Liver (tissue), 9 donors: ENCODE data around the gene ANK3. TPM values are rescaled to one million over a fixed set of nuclear protein-coding genes. Genes with fewer than 3 reads are reported as not detected.

ENCODE experiments used
- DNase-seq: peaks from one replicate; pipeline ENCODE4 v3.0.0-alpha.2; 2017; ENCODE audit warnings: low spot score
- H3K27ac ChIP-seq, 2 donors: one replicate each; pipeline ENCODE4 v1.7.0; 2013; ENCODE audit warnings: inconsistent platforms in 2 of 2, low read length in 2 of 2, control low read depth in 1 of 2, low read depth in 1 of 2, mild to moderate bottlenecking in 1 of 2
- H3K27me3 ChIP-seq, 4 donors: one replicate each; pipeline versions ENCODE4 v1.6.1 to v1.7.0; 2013; ENCODE audit warnings: low read length in 3 of 4, inconsistent platforms in 1 of 4, mild to moderate bottlenecking in 1 of 4, moderate library complexity in 1 of 4; ENCODE audit not compliant: control insufficient read depth in 4 of 4, insufficient read depth in 4 of 4
- H3K36me3 ChIP-seq, 4 donors: one replicate each; pipeline versions ENCODE4 v1.6.1 to v1.7.0; 2013; ENCODE audit warnings: low read length in 3 of 4, mild to moderate bottlenecking in 3 of 4, low read depth in 1 of 4, moderate library complexity in 1 of 4; ENCODE audit not compliant: control insufficient read depth in 4 of 4, insufficient read depth in 3 of 4
- H3K4me1 ChIP-seq, 4 donors: one replicate each; pipeline versions ENCODE4 v1.6.1 to v1.7.0; 2013; ENCODE audit warnings: low read length in 3 of 4, mild to moderate bottlenecking in 3 of 4, moderate library complexity in 1 of 4; ENCODE audit not compliant: control insufficient read depth in 4 of 4, insufficient read depth in 4 of 4
- H3K4me3 ChIP-seq, 3 donors: one replicate each; pipeline versions ENCODE4 v1.6.1 to v1.7.0; 2013; ENCODE audit warnings: low read length in 3 of 3, control low read depth in 1 of 3, low read depth in 1 of 3, mild to moderate bottlenecking in 1 of 3
- H3K9ac ChIP-seq, 2 donors: one replicate each; pipeline ENCODE4 v1.7.0; 2013; ENCODE audit warnings: low read length in 2 of 2, mild to moderate bottlenecking in 2 of 2, moderate library complexity in 2 of 2, control low read depth in 1 of 2, low read depth in 1 of 2
- H3K9me3 ChIP-seq, 4 donors: one replicate each; pipeline versions ENCODE4 v1.6.1 to v1.7.0; 2013; ENCODE audit warnings: low read length in 3 of 4; ENCODE audit not compliant: control insufficient read depth in 4 of 4
- EGR1 ChIP-seq, 2 donors: IDR thresholded peaks; 2 replicates each; pipeline ENCODE4 v1.6.1; 2016 to 2018; ENCODE audit warnings: antibody characterized with exemption in 2 of 2, low read depth in 2 of 2
- FOXA1 ChIP-seq: IDR thresholded peaks from 2 replicates; pipeline ENCODE4 v1.6.1; 2016; ENCODE audit warnings: antibody characterized with exemption
- FOXA2 ChIP-seq: IDR thresholded peaks from 2 replicates; pipeline ENCODE4 v1.6.1; 2016; ENCODE audit warnings: antibody characterized with exemption
- GABPA ChIP-seq, 2 donors: IDR thresholded peaks in 1 of 2; conservative IDR thresholded peaks in 1 of 2; 2 replicates each; pipeline ENCODE4 v1.6.1; 2016; ENCODE audit warnings: antibody characterized with exemption in 2 of 2, mild to moderate bottlenecking in 1 of 2, moderate library complexity in 1 of 2
- HNF4A ChIP-seq, 2 donors: conservative IDR thresholded peaks; 2 replicates each; pipeline ENCODE4 v1.6.1; 2016; ENCODE audit warnings: antibody characterized with exemption in 2 of 2, mild to moderate bottlenecking in 2 of 2
- HNF4G ChIP-seq: IDR thresholded peaks from 2 replicates; pipeline ENCODE4 v1.6.1; 2016; ENCODE audit warnings: antibody characterized with exemption
- JUND ChIP-seq, 2 donors: IDR thresholded peaks; 2 replicates each; pipeline ENCODE4 v1.6.1; 2016; ENCODE audit warnings: antibody characterized with exemption in 2 of 2
- NR2F2 ChIP-seq: IDR thresholded peaks from 2 replicates; pipeline ENCODE4 v1.6.1; 2016; ENCODE audit warnings: antibody characterized with exemption
- RAD21 ChIP-seq, 2 donors: IDR thresholded peaks; 2 replicates each; pipeline ENCODE4 v1.6.1; 2016; ENCODE audit warnings: antibody characterized with exemption in 2 of 2, mild to moderate bottlenecking in 2 of 2
- RXRA ChIP-seq, 2 donors: IDR thresholded peaks; 2 replicates each; pipeline ENCODE4 v1.6.1; 2017 to 2018; ENCODE audit warnings: antibody characterized with exemption in 2 of 2, mild to moderate bottlenecking in 1 of 2
- SP1 ChIP-seq: IDR thresholded peaks from 2 replicates; pipeline ENCODE4 v1.6.1; 2018; ENCODE audit warnings: antibody characterized with exemption, mild to moderate bottlenecking
- TAF1 ChIP-seq: conservative IDR thresholded peaks from 2 replicates; pipeline ENCODE4 v1.6.1; 2016; ENCODE audit warnings: antibody characterized with exemption, mild to moderate bottlenecking
- YY1 ChIP-seq: IDR thresholded peaks from 2 replicates; pipeline ENCODE4 v1.6.1; 2016; ENCODE audit warnings: antibody characterized with exemption, mild to moderate bottlenecking
- WGBS: extraction: QIAGEN DNeasy Blood & Tissue Kit; methylation state at CpG from one replicate; pipeline ENCODE4 v1.1.7; 2013; 5-methylcytosine and 5-hydroxymethylcytosine counted together
- polyA plus RNA-seq, 2 donors: library from polyadenylated mRNA; stranded (reverse) in 1 of 2; unstranded in 1 of 2; fragments of 200-250 nt in 1 of 2; fragments of >200 nt in 1 of 2; fragmentation: Nextera tagmentation in 1 of 2; extraction: Ambion mirVana in 1 of 2; gene quantifications; one replicate each; pipeline versions ENCODE4 v1.2.1 to v1.2.3, GENCODE V29; 2013 to 2015
- total RNA-seq, 2 donors: library from RNA; depleted of rRNA; stranded (reverse); fragments of >200 nt; gene quantifications; one replicate each; pipeline ENCODE4 v1.2.3, GENCODE V29; 2014
- TF ChIP-seq, protein P1 (sequence below): IDR thresholded peaks from 2 replicates; pipeline ENCODE4 v1.6.1; 2016; ENCODE audit warnings: antibody characterized with exemption
- TF ChIP-seq, protein P2 (sequence below): IDR thresholded peaks from 2 replicates; pipeline ENCODE4 v1.6.1; 2016; ENCODE audit warnings: antibody characterized with exemption
- TF ChIP-seq, protein P3 (sequence below): fragments of 150-350 bp; IDR thresholded peaks from 2 replicates; pipeline ENCODE4 v1.5.1; 2017; ENCODE audit warnings: improper control_type of control experiment, low read depth, low read length; ENCODE audit not compliant: missing input control
- TF ChIP-seq, protein P4 (sequence below): IDR thresholded peaks from 2 replicates; pipeline ENCODE4 v1.6.1; 2016; ENCODE audit warnings: antibody characterized with exemption
- TF ChIP-seq, protein P5 (sequence below): IDR thresholded peaks from 2 replicates; pipeline ENCODE4 v1.6.1; 2016; ENCODE audit warnings: antibody characterized with exemption, mild to moderate bottlenecking
- donor health status: healthy.
- donor health status: healthy.
- donor health status: healthy.
- donor health status: healthy.
- donor health status: healthy.

ANK3 gene
- total and polyA plus RNA-seq, 4 donors: 5.7 to 30.0 (median 9.7) TPM

DNA sequence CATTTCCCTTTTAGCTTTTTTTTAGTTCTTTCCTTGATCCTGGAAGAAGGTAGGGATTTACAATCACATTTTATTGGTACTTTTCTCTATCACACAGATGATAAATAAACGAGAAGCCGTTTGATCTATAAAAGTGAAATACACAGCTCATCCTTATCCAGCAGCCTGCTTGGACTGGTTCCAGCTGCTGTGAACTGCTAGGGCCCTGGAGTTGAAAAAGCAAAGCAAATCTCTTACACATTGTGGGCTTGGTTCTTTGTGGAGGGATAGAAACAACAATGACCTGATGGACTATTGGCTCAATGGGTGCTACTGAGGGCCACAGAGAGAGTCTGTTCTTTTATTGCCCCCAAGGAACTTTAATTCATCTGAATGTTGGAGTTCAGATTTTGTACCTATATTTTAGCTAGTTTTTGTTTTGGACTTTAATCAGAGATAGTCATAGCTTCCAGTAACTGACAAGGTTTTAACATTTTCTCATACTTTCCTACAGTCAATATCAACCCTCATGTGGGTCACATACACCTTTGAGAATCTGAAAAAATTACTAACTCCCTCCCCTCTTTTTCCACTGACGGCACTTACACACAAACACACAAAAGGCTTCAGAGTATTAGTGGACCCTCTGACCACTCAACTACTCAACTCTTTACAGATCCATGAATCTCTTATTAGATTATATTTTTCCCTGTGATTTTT is 391.7 kb downstream of the ANK3 start:
- DNase-seq: no peak
- no peak overlapping the region for H3K9ac ChIP-seq
- no peaks in the 10 kb centered on the region for H3K4me1 ChIP-seq
- no peak overlapping the region for H3K4me3 ChIP-seq
- WGBS: 80% methylated on average over 3 of the region's 3 CpGs
- H3K27me3 ChIP-seq: no peaks in the 10 kb centered on the region
- H3K36me3 ChIP-seq: no peaks in the 10 kb centered on the region
- no peaks in the 10 kb centered on the region for H3K9me3 ChIP-seq
- TF ChIP-seq HNF4A (conservative IDR thresholded peaks at IDR 0.05): no peak
- TF ChIP-seq, protein P1, sequence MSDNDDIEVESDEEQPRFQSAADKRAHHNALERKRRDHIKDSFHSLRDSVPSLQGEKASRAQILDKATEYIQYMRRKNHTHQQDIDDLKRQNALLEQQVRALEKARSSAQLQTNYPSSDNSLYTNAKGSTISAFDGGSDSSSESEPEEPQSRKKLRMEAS: no peak
- no peak for TF ChIP-seq FOXA1
- no peak for TF ChIP-seq JUND (IDR thresholded peaks at IDR 0.05)
- no peak for TF ChIP-seq EGR1 (IDR thresholded peaks at IDR 0.05; ENCODE audit: low read depth in 2 of 2)
- TF ChIP-seq RXRA (IDR thresholded peaks at IDR 0.05): no peak
- TF ChIP-seq, protein P2, sequence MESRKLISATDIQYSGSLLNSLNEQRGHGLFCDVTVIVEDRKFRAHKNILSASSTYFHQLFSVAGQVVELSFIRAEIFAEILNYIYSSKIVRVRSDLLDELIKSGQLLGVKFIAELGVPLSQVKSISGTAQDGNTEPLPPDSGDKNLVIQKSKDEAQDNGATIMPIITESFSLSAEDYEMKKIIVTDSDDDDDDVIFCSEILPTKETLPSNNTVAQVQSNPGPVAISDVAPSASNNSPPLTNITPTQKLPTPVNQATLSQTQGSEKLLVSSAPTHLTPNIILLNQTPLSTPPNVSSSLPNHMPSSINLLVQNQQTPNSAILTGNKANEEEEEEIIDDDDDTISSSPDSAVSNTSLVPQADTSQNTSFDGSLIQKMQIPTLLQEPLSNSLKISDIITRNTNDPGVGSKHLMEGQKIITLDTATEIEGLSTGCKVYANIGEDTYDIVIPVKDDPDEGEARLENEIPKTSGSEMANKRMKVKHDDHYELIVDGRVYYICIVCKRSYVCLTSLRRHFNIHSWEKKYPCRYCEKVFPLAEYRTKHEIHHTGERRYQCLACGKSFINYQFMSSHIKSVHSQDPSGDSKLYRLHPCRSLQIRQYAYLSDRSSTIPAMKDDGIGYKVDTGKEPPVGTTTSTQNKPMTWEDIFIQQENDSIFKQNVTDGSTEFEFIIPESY: no peak
- TF ChIP-seq, protein P3, sequence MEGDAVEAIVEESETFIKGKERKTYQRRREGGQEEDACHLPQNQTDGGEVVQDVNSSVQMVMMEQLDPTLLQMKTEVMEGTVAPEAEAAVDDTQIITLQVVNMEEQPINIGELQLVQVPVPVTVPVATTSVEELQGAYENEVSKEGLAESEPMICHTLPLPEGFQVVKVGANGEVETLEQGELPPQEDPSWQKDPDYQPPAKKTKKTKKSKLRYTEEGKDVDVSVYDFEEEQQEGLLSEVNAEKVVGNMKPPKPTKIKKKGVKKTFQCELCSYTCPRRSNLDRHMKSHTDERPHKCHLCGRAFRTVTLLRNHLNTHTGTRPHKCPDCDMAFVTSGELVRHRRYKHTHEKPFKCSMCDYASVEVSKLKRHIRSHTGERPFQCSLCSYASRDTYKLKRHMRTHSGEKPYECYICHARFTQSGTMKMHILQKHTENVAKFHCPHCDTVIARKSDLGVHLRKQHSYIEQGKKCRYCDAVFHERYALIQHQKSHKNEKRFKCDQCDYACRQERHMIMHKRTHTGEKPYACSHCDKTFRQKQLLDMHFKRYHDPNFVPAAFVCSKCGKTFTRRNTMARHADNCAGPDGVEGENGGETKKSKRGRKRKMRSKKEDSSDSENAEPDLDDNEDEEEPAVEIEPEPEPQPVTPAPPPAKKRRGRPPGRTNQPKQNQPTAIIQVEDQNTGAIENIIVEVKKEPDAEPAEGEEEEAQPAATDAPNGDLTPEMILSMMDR: no peak
- TF ChIP-seq HNF4G: no peak
- TF ChIP-seq FOXA2: no peak
- TF ChIP-seq NR2F2: no peak
- TF ChIP-seq TAF1: no peak
- no peak for TF ChIP-seq RAD21 (IDR thresholded peaks at IDR 0.05)
- no peak overlapping the region for H3K27ac ChIP-seq

DNA sequence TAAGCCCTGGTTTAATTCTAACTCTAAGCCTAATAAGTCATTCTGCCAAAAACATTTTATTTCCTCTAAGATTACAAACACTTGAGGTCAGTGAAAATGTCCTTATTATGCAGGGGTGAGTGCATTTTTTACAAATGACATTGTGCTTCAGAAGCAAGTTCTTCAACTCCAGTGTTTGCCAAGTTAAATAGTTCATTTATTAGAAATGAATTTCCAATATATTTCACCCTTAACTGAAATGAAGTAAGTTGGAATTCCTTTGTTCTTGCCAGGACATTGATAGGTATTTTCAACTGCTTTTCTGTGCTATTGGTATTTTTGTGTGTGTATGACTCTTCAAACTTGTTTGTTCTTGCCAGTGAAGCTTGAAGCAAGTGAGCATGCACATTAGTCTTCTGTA is 393.8 kb downstream of the ANK3 start:
- H3K27me3 ChIP-seq: no peaks in the 10 kb centered on the region
- H3K27ac ChIP-seq: no peak overlapping the region
- H3K4me3 ChIP-seq: no peak overlapping the region
- no peaks in the 10 kb centered on the region for H3K4me1 ChIP-seq
- no peak overlapping the region for H3K9ac ChIP-seq
- TF ChIP-seq FOXA1 (no peak), GABPA (IDR thresholded peaks at IDR 0.05 in 1 of 2, conservative IDR thresholded peaks at IDR 0.05 in 1 of 2) (no peak), YY1 (no peak), FOXA2 (no peak), NR2F2 (no peak), EGR1 (IDR thresholded peaks at IDR 0.05; ENCODE audit: low read depth in 2 of 2) (no peak), JUND (IDR thresholded peaks at IDR 0.05) (no peak), HNF4A (conservative IDR thresholded peaks at IDR 0.05) (no peak), RXRA (IDR thresholded peaks at IDR 0.05) (no peak), SP1 (no peak), HNF4G (no peak), TAF1 (no peak)
- TF ChIP-seq, protein P4, sequence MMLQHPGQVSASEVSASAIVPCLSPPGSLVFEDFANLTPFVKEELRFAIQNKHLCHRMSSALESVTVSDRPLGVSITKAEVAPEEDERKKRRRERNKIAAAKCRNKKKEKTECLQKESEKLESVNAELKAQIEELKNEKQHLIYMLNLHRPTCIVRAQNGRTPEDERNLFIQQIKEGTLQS: no peak
- TF ChIP-seq, protein P1: no peak
- TF ChIP-seq, protein P2: no peak
- TF ChIP-seq, protein P3: no peak
- TF ChIP-seq, protein P5, sequence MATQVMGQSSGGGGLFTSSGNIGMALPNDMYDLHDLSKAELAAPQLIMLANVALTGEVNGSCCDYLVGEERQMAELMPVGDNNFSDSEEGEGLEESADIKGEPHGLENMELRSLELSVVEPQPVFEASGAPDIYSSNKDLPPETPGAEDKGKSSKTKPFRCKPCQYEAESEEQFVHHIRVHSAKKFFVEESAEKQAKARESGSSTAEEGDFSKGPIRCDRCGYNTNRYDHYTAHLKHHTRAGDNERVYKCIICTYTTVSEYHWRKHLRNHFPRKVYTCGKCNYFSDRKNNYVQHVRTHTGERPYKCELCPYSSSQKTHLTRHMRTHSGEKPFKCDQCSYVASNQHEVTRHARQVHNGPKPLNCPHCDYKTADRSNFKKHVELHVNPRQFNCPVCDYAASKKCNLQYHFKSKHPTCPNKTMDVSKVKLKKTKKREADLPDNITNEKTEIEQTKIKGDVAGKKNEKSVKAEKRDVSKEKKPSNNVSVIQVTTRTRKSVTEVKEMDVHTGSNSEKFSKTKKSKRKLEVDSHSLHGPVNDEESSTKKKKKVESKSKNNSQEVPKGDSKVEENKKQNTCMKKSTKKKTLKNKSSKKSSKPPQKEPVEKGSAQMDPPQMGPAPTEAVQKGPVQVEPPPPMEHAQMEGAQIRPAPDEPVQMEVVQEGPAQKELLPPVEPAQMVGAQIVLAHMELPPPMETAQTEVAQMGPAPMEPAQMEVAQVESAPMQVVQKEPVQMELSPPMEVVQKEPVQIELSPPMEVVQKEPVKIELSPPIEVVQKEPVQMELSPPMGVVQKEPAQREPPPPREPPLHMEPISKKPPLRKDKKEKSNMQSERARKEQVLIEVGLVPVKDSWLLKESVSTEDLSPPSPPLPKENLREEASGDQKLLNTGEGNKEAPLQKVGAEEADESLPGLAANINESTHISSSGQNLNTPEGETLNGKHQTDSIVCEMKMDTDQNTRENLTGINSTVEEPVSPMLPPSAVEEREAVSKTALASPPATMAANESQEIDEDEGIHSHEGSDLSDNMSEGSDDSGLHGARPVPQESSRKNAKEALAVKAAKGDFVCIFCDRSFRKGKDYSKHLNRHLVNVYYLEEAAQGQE: no peak
- H3K9me3 ChIP-seq: no peaks in the 10 kb centered on the region
- H3K36me3 ChIP-seq: no peaks in the 10 kb centered on the region
- no peak for DNase-seq
